Epidermal melanocyte (primary cell): ENCODE measurements around the gene DHCR7.

Experiments used
- DNase-seq: peaks from one replicate; pipeline ENCODE4 v3.0.0; 2011; ENCODE audit warnings: low spot score; ENCODE audit not compliant: insufficient read length

The DHCR7 gene

DNA sequence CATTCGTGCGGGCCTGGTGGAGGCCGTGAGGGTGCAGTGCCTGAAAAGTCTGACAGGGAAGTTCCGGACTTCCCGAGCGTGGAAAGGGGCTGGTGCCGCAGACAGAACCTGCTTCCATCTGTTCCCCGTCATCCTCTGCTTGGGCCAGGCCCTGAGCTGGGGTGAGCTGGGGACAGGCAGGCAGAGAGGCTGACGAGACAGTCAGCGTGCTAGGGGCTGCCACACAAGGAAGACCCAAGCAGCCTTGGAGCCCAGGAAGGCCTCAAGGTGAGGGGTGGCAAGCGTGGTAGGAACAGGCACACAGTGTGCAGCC, 30.3 kb upstream of the DHCR7 start:
- no peak for DNase-seq

DNA sequence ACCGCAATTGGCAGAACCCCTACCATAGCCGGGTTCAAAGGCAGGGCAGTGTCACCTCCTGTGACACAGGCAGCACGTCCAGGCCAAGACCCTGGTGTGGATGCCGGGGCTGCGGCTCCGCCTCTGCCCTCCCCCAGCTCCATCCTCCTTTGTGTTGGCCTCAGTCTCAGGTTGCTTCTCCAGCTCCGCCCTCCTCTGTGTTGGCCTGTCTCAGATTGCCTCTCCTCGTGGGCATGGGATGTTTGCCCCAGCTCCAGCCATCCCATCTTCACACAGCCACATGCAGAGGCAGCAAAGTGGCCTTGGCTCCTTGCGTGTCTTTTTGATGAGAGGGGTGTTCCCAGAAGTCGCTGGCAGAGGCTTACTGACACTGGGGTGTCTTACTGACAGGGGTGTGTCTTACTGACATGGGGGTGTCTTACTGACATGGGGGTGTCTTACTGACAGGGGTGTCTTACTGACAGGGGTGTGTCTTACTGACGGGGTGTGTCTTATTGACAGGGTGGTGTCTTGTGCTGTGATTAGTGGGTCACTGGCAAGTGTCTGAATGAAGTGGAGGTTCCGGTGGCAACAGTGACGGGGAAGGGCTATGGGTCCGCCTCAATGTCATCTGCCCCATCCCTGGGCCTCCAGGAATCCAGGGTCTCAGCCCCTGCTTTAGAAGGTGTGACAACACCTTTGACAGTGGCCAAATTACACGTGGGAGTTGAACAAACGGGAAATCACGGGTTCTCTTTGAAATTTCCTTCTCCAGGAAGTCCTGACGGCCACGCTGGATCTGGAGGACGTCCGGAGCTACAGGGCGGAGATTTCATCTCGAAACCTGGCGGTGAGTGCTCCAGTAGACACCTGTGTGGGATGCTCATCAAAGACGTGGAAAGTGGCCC, 29.7 kb upstream of the DHCR7 start:
- DNase-seq, result no peak

DNA sequence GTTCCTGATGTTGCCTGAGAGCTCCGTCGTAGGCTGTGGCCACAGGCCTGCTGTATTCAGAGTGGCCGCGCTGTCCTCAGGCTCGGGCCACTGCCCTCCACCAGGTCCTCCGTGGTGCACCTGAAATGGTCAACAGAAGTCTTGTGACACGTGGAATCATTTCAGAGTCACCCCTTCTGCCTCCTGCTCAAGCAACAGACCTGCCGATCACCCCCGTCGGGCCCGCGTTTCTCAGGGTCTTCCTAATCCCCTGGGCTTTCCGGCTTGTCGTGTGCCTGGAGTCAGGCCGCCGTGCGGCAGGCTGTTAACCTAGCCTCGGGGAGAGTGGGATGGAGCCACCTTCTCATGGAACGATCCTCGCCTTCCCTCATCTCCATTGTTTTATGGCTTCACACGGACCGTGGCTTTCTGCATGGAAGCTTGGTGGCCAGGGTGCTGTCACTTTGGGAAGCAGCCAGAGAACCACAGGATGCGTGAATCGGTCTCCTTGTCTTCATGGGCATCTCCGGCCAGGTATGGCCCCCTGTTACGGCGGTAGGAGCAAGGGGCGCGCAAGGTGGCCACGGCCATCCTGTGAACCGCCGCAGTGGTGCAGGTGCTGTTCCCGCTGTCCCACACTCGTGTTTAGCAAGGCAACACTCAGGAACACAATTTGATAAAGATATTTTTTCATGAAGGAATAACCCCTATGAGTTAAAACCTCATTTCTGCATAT, 28.9 kb upstream of the DHCR7 start:
- DNase-seq, result no peak

- DNase-seq, result no peak
Observed at GRCh38 chr11:71476031-71476430, 27.8 kb upstream of the DHCR7 start.

GRCh38 chr11:71474771-71475483, 26.7 kb upstream of the DHCR7 start:
- no peak for DNase-seq

GRCh38 chr11:71474141-71474770, 26.1 kb upstream of the DHCR7 start:
- DNase-seq, result no peak

- DNase-seq, result no peak
Observed at GRCh38 chr11:71473793-71474080, 25.5 kb upstream of the DHCR7 start.

GRCh38 chr11:71472941-71473792, 25.0 kb upstream of the DHCR7 start:
- DNase-seq, result no peak

DNA sequence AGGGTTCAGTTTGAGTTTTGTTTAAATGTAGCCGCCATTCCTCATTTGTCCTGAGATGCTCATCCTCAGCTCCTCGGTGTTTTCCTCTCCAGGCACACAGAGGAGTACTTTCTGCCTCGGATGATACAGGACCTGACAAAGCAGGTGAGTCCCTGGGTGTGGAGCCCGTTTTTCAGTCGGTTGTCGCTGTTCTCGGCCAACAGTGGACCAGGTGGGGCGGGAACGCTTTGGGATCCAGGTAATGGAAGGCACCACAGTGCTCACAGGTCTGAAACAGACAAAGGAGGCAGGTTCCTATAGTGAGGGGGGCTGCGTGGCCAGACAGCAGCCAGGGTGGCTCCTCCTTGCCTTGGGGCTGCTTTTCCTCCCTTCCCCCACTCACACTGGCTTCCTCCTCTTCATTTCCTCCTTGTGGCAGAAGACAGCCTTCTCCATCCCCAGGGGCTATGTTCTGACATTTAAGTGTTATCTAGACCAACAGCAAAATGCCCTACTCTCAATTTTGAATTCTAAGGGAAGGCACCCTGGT, 24.2 kb upstream of the DHCR7 start:
- DNase-seq, result no peak

DNA sequence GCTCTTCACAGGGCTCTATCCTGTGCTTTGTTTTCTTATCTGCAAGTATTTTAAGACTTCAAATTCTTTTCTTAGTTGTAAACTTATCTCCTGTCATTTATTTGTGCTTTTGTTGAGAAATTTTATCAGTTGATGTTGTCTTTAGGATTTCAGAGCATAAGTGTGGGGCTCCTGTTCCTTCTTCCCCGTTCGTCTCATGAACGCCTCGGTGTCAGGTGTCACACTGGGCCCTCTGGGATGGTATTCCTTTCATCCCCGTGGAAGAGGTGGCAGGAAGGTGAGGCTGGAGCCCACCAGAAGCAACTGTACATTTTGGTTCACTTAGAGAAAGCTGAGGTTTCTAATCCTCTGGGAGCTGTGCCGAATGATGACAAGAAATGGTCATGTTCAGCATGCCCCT, 22.8 kb upstream of the DHCR7 start:
- no peak for DNase-seq

- DNase-seq, result no peak
Observed at GRCh38 chr11:71467164-71467563, 19.0 kb upstream of the DHCR7 start.

DNA sequence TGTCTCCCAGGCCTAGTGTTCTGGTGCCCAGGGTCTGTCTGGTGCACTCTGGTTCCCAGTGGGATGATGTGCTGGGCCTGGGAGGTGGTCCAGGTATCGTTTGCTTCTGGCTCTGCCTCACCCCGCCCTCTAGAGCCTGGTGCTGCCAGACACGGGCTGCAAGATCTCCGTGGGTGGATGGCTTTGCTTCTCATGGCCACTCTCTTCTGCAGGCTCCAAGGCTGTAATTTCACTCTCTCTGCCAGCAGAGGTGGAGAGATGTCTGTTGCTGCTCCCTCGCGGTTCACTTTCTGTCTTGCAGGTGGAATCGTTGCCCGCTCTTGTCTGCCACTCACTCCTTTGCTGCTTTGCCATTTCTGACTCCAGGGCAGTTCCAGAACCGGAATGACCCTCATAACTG, 18.2 kb upstream of the DHCR7 start:
- DNase-seq, result no peak

GRCh38 chr11:71465054-71465453, 16.9 kb upstream of the DHCR7 start:
- no peak for DNase-seq

- no peak for DNase-seq
Observed at GRCh38 chr11:71463331-71464211, 15.4 kb upstream of the DHCR7 start.

DNA sequence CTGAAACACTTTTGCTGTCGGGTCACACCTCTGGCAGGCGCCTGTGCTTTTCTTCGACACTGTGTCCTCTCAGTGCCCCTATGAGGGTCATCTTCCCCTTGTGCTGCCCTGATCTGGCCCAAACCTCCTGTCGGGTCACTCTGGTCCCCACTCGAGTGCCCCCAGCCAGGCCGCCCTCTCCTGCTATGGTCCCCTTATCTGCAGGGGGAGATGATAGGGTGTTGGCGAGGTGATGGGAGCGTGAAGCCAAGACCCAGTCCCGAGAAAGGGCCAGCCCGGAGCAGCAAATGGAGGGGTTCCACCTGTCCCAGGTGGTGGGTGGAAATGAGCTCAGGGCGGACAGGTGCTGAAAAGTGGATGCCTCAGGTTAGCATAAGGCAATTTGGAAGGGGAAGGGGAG, 14.5 kb upstream of the DHCR7 start:
- no peak for DNase-seq

DNA sequence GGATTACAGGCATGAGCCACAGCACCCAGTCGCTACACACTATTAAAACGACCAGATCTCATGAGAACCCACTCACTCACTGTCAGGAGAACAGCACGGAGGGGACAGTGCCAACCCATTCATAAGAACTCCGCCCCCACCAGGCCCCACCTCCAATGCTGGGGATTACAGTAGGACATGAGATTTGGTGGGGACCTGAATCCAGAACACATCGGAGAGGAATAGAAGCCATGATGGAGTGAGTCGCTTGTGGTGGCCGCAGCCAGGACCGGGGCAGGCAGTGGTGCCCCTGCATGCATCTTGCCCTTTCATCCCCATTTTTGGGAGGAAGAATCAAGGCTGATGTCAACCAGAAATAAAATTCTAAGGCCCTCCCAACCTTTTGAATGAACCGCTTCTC, 13.5 kb upstream of the DHCR7 start:
- DNase-seq, result no peak

- DNase-seq, result no peak
Observed at GRCh38 chr11:71459767-71460320, 11.7 kb upstream of the DHCR7 start.

DNA sequence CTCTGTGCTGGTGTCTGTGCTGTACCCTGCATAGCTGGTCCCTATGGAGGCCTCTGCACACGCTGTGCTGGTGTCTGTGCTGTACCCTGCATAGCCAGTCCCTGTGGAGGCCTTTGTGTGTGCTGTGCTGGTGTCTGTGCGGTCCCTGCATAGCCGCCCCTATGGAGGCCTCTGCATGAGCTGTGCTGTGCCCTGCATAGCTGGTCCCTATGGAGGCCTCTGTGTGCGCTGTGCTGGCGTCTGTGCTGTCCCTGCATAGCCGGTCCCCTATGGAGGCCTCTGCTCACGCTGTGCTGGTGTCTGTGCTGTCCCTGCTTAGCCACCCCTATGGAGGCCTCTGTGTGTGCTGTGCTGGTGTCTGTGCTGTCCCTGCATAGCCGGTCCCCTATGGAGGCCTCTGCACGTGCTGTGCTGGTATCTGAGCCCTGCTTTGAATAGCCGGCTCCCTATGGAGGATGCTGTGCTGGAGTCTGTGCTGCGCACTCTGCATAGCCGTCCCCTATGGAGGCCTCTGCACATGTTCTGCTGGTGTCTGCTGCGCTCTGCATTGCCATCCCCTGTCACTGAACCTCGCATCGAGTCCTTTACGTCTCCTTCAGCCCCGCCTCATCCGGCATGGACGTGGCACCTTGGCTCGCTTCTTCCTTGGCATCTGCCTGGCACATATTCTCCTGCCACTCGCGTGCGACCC, 11.0 kb upstream of the DHCR7 start:
- DNase-seq, result no peak
